ENCODE measurements around the gene SHPK.

Gene SHPK

DNA sequence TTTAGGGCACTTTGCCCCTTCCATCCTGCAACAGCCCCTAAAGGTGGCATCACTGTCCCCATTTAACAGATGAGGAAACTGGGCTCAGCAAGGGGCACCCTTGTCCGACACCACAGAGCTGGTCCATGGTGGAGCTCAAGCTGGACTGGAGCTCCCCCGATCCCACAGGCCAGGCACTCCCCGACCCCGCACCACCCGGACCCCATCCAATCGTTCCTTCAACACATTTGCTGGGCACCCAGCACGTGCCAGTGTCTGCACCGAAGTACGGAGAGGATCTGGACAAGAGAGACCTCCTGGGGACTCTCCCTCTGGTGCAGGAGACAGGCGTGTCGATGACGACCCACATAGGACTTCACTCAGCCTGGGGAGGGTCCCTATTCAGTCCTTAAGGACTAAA is 46.0 kb upstream of the SHPK start:
- H3K4me3 ChIP-seq (ENCODE audit: low read length in 2 of 2): no peak overlapping the region
- peak overlapping the region; percentile 83 for H2AK5ac ChIP-seq (ENCODE audit: low read depth, low read length)
- H3K9me3 ChIP-seq (replicated peaks in 1 of 2; ENCODE audit: control insufficient read depth in 2 of 2, insufficient read depth in 1 of 2, low read depth in 1 of 2, low read length in 2 of 2): no peaks in the 10 kb centered on the region
- DNase-seq (ENCODE audit: low spot score): no peak
- no peaks in the 10 kb centered on the region for H3K36me3 ChIP-seq (replicated peaks in 1 of 2; ENCODE audit: control insufficient read depth in 2 of 2, insufficient read depth in 2 of 2, low read length in 2 of 2)
- no peak overlapping the region for H3K4me2 ChIP-seq (ENCODE audit: insufficient read depth, low read length, poor library complexity, severe bottlenecking)
- no peaks in the 10 kb centered on the region for H3K79me1 ChIP-seq (ENCODE audit: low read depth, low read length)
- no peak overlapping the region for H3K27ac ChIP-seq (replicated peaks; ENCODE audit: low read length)
- H3K4ac ChIP-seq (ENCODE audit: low read length): no peak overlapping the region
- peaks cover 0 to 24% (median 0%) of the 10 kb centered on the region in 3 experiments for H3K27me3 ChIP-seq (ENCODE audit: control insufficient read depth in 3 of 3, insufficient read depth in 3 of 3, low read depth in 1 of 3, low read length in 3 of 3)
- H3K14ac ChIP-seq (ENCODE audit: low read length): no peak overlapping the region
- no peak overlapping the region for H3K18ac ChIP-seq (ENCODE audit: low read length)
- H4K8ac ChIP-seq (ENCODE audit: low read depth, low read length): no peak overlapping the region
- no peak overlapping the region for H2BK12ac ChIP-seq (ENCODE audit: low read length)
- no peak overlapping the region for H2BK120ac ChIP-seq (ENCODE audit: low read depth, low read length)
- H3K4me1 ChIP-seq (ENCODE audit: control insufficient read depth in 2 of 2, insufficient read depth in 1 of 2, low read depth in 1 of 2, low read length in 2 of 2): peaks cover 0 to 3% of the 10 kb centered on the region in 2 donors
- H3K9ac ChIP-seq (ENCODE audit: low read depth, low read length, poor library complexity): no peak overlapping the region
- no peak overlapping the region for H2AFZ ChIP-seq (ENCODE audit: low read length)
- no CpG with 5 or more reads among the region's 12 CpGs for WGBS, 2 donors (ENCODE audit: extremely low coverage in 2 of 2, insufficient read length in 2 of 2, insufficient replicate concordance in 1 of 2)
- H4K91ac ChIP-seq (ENCODE audit: low read depth, low read length, poor library complexity): no peak overlapping the region
- no peak overlapping the region for H3K23ac ChIP-seq (ENCODE audit: low read depth, low read length, poor library complexity)
- no peak overlapping the region for H2BK5ac ChIP-seq (ENCODE audit: low read length)
- H2BK15ac ChIP-seq (ENCODE audit: low read length): no peak overlapping the region

DNA sequence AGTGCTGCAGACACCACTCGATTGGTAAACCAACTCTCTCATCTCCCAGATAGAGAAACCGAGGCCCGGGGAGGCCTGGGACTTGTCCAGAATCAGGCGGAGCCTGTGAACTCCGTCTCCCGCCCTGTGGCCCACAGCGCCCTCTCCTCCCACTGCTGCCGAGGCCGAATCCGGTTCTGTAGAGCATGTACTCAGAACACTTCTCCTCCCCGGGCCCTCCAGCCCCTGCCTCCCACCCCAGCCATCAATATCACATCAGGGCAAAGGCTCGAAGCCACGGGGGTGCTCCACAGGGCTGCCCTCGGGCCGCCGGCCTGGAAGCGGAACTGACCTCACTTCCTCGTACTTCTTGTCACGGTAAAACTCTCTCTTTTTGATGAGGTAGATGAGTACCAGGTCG is 45.5 kb upstream of the SHPK start:
- H2BK120ac ChIP-seq (ENCODE audit: low read depth, low read length): no peak overlapping the region
- no CpG with 5 or more reads among the region's 20 CpGs for WGBS, 2 donors (ENCODE audit: extremely low coverage in 2 of 2, insufficient read length in 2 of 2, insufficient replicate concordance in 1 of 2)
- no peak overlapping the region for H4K91ac ChIP-seq (ENCODE audit: low read depth, low read length, poor library complexity)
- no peak for DNase-seq (ENCODE audit: low spot score)
- H3K14ac ChIP-seq (ENCODE audit: low read length): no peak overlapping the region
- peaks cover 0 to 25% (median 0%) of the 10 kb centered on the region in 3 experiments for H3K27me3 ChIP-seq (ENCODE audit: control insufficient read depth in 3 of 3, insufficient read depth in 3 of 3, low read depth in 1 of 3, low read length in 3 of 3)
- no peak overlapping the region for H3K23ac ChIP-seq (ENCODE audit: low read depth, low read length, poor library complexity)
- peak overlapping the region; percentile 83 for H2AK5ac ChIP-seq (ENCODE audit: low read depth, low read length)
- no peak overlapping the region for H4K8ac ChIP-seq (ENCODE audit: low read depth, low read length)
- H2AFZ ChIP-seq (ENCODE audit: low read length): peak overlapping the region; percentile 42
- H3K36me3 ChIP-seq (replicated peaks in 1 of 2; ENCODE audit: control insufficient read depth in 2 of 2, insufficient read depth in 2 of 2, low read length in 2 of 2): no peaks in the 10 kb centered on the region
- H3K4me2 ChIP-seq (ENCODE audit: insufficient read depth, low read length, poor library complexity, severe bottlenecking): no peak overlapping the region
- no peak overlapping the region for H3K9ac ChIP-seq (ENCODE audit: low read depth, low read length, poor library complexity)
- H3K79me1 ChIP-seq (ENCODE audit: low read depth, low read length): no peaks in the 10 kb centered on the region
- no peak overlapping the region for H3K4me3 ChIP-seq (ENCODE audit: low read length in 2 of 2)
- H2BK15ac ChIP-seq (ENCODE audit: low read length): no peak overlapping the region
- H2BK5ac ChIP-seq (ENCODE audit: low read length): no peak overlapping the region
- no peak overlapping the region for H3K18ac ChIP-seq (ENCODE audit: low read length)
- H3K4ac ChIP-seq (ENCODE audit: low read length): no peak overlapping the region
- peaks cover 0 to 3% of the 10 kb centered on the region in 2 donors for H3K4me1 ChIP-seq (ENCODE audit: control insufficient read depth in 2 of 2, insufficient read depth in 1 of 2, low read depth in 1 of 2, low read length in 2 of 2)
- H2BK12ac ChIP-seq (ENCODE audit: low read length): no peak overlapping the region
- no peak overlapping the region for H3K27ac ChIP-seq (replicated peaks; ENCODE audit: low read length)
- H3K9me3 ChIP-seq (replicated peaks in 1 of 2; ENCODE audit: control insufficient read depth in 2 of 2, insufficient read depth in 1 of 2, low read depth in 1 of 2, low read length in 2 of 2): no peaks in the 10 kb centered on the region

DNA sequence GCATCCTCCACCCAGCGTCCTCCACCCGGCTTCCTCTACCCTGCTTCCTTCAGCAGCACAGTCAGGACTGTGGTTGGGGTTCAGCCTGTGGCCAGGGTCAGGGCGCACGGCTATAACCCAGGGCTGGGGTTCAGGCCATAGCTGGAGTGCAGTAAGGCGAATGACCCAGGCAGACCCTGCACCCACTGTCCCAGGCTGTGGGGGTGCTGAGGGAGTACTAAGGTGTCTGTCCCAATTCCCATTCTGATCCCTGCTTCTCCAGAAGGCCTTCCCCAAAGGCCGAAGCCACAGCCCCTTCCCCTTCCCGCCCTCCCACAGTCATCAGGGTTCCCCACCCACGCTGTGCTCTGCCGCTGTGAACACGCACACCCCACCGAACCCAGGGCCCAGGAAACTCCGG is 45.0 kb upstream of the SHPK start:
- peak overlapping the region; percentile 20 for H3K23ac ChIP-seq (ENCODE audit: low read depth, low read length, poor library complexity)
- H4K8ac ChIP-seq (ENCODE audit: low read depth, low read length): no peak overlapping the region
- no peak overlapping the region for H3K27ac ChIP-seq (replicated peaks; ENCODE audit: low read length)
- H3K14ac ChIP-seq (ENCODE audit: low read length): no peak overlapping the region
- peaks cover 0 to 3% of the 10 kb centered on the region in 2 donors for H3K4me1 ChIP-seq (ENCODE audit: control insufficient read depth in 2 of 2, insufficient read depth in 1 of 2, low read depth in 1 of 2, low read length in 2 of 2)
- H2BK5ac ChIP-seq (ENCODE audit: low read length): no peak overlapping the region
- no peak overlapping the region for H2AFZ ChIP-seq (ENCODE audit: low read length)
- peak overlapping the region; percentile 22 for H2BK12ac ChIP-seq (ENCODE audit: low read length)
- no peaks in the 10 kb centered on the region for H3K36me3 ChIP-seq (replicated peaks in 1 of 2; ENCODE audit: control insufficient read depth in 2 of 2, insufficient read depth in 2 of 2, low read length in 2 of 2)
- no peak overlapping the region for H3K4me3 ChIP-seq (ENCODE audit: low read length in 2 of 2)
- H3K9ac ChIP-seq (ENCODE audit: low read depth, low read length, poor library complexity): peak overlapping the region; percentile 44
- DNase-seq (ENCODE audit: low spot score): no peak
- no peak overlapping the region for H3K4me2 ChIP-seq (ENCODE audit: insufficient read depth, low read length, poor library complexity, severe bottlenecking)
- peaks cover 0 to 25% (median 0%) of the 10 kb centered on the region in 3 experiments for H3K27me3 ChIP-seq (ENCODE audit: control insufficient read depth in 3 of 3, insufficient read depth in 3 of 3, low read depth in 1 of 3, low read length in 3 of 3)
- H3K79me1 ChIP-seq (ENCODE audit: low read depth, low read length): no peaks in the 10 kb centered on the region
- H4K91ac ChIP-seq (ENCODE audit: low read depth, low read length, poor library complexity): peak overlapping the region; percentile 30
- no peak overlapping the region for H3K4ac ChIP-seq (ENCODE audit: low read length)
- H3K18ac ChIP-seq (ENCODE audit: low read length): no peak overlapping the region
- H2BK120ac ChIP-seq (ENCODE audit: low read depth, low read length): no peak overlapping the region
- WGBS, 2 donors (ENCODE audit: extremely low coverage in 2 of 2, insufficient read length in 2 of 2, insufficient replicate concordance in 1 of 2): no CpG with 5 or more reads among the region's 12 CpGs
- no peaks in the 10 kb centered on the region for H3K9me3 ChIP-seq (replicated peaks in 1 of 2; ENCODE audit: control insufficient read depth in 2 of 2, insufficient read depth in 1 of 2, low read depth in 1 of 2, low read length in 2 of 2)
- H2BK15ac ChIP-seq (ENCODE audit: low read length): no peak overlapping the region
- no peak overlapping the region for H2AK5ac ChIP-seq (ENCODE audit: low read depth, low read length)

DNA sequence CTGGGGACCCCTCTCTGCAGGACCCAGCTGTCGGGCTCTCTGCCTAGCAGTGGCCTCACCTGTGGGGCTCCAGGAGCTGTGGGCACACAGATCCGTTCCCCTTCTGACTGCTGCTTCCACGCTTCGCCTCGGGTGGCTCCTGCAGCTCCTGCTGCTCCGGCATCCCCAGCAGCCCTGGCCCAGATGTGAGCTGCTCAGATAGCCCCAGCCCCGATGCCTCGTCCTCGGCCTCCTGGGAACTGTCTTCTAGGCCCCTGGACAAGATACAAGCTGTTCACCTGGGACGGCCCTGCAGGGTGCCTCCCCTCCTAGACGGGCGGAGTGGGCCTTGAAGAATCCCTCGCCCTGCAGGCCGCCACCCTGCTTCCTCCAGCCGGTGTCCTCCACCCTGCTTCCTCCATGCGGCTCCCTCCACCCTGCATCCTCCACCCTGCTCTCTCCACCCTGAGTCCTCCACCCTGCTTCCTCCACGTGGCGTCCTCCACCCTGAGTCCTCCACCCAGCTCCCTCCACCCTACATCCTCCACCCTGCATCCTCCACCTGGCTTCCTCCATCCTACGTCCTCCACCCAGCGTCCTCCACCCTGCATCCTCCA is 43.6 kb upstream of the SHPK start:
- DNase-seq (ENCODE audit: low spot score): no peak
- no peak overlapping the region for H2AFZ ChIP-seq (ENCODE audit: low read length)

More for the DNA sequence above, 43.6 kb upstream of the SHPK start:
- no peak overlapping the region for H4K8ac ChIP-seq (ENCODE audit: low read depth, low read length)
- no peak overlapping the region for H2BK120ac ChIP-seq (ENCODE audit: low read depth, low read length)
- no peaks in the 10 kb centered on the region for H3K36me3 ChIP-seq (replicated peaks in 1 of 2; ENCODE audit: control insufficient read depth in 2 of 2, insufficient read depth in 2 of 2, low read length in 2 of 2)
- no peak overlapping the region for H3K4me2 ChIP-seq (ENCODE audit: insufficient read depth, low read length, poor library complexity, severe bottlenecking)
- WGBS, 2 donors (ENCODE audit: extremely low coverage in 2 of 2, insufficient read length in 2 of 2, insufficient replicate concordance in 1 of 2): no CpG with 5 or more reads among the region's 20 CpGs
- peaks cover 0 to 25% (median 0%) of the 10 kb centered on the region in 3 experiments for H3K27me3 ChIP-seq (ENCODE audit: control insufficient read depth in 3 of 3, insufficient read depth in 3 of 3, low read depth in 1 of 3, low read length in 3 of 3)
- H2BK12ac ChIP-seq (ENCODE audit: low read length): peak overlapping the region; percentile 84
- no peak overlapping the region for H4K91ac ChIP-seq (ENCODE audit: low read depth, low read length, poor library complexity)
- no peaks in the 10 kb centered on the region for H3K79me1 ChIP-seq (ENCODE audit: low read depth, low read length)
- H3K18ac ChIP-seq (ENCODE audit: low read length): no peak overlapping the region
- peak overlapping the region; percentile 37 for H3K4ac ChIP-seq (ENCODE audit: low read length)
- no peak overlapping the region for H2BK15ac ChIP-seq (ENCODE audit: low read length)
- peak overlapping the region; percentile 40 for H2AK5ac ChIP-seq (ENCODE audit: low read depth, low read length)
- peak overlapping the region; percentile 21 for H3K9ac ChIP-seq (ENCODE audit: low read depth, low read length, poor library complexity)
- no peak overlapping the region for H3K23ac ChIP-seq (ENCODE audit: low read depth, low read length, poor library complexity)
- no peak overlapping the region for H3K4me3 ChIP-seq (ENCODE audit: low read length in 2 of 2)
- H3K4me1 ChIP-seq (ENCODE audit: control insufficient read depth in 2 of 2, insufficient read depth in 1 of 2, low read depth in 1 of 2, low read length in 2 of 2): peaks cover 0 to 4% of the 10 kb centered on the region in 2 donors
- no peak overlapping the region for H2BK5ac ChIP-seq (ENCODE audit: low read length)
- H3K14ac ChIP-seq (ENCODE audit: low read length): peak overlapping the region; percentile 56
- no peak overlapping the region for H3K27ac ChIP-seq (replicated peaks; ENCODE audit: low read length)
- H3K9me3 ChIP-seq (replicated peaks in 1 of 2; ENCODE audit: control insufficient read depth in 2 of 2, insufficient read depth in 1 of 2, low read depth in 1 of 2, low read length in 2 of 2): no peaks in the 10 kb centered on the region

Data from neuronal stem cell (in vitro differentiated cells).